ENCODE data around the gene JPH2.

JPH2 gene

GRCh38 chr20:44070139-44070900 is 116.7 kb downstream of the JPH2 start:
- no peaks in the 10 kb centered on the region for H3K36me3 Mint-ChIP-seq (ENCODE audit: low read depth)
- peaks cover 15% of the 10 kb centered on the region for H3K27me3 Mint-ChIP-seq (ENCODE audit: low read depth, poor library complexity)
- no peaks in the 10 kb centered on the region for H3K9me3 Mint-ChIP-seq
- DNase-seq: no peak
- no peak overlapping the region for H3K4me3 Mint-ChIP-seq
- H3K4me1 Mint-ChIP-seq: peaks cover 6% of the 10 kb centered on the region
- no peak for TF ChIP-seq CTCF (IDR thresholded peaks at IDR 0.05)
- H3K27ac Mint-ChIP-seq: no peak overlapping the region

- Mint-ChIP-seq H3K4me3 (no peak overlapping the region), H3K27ac (no peak overlapping the region), H3K4me1 (peaks cover 6% of the 10 kb centered on the region), H3K36me3 (ENCODE audit: low read depth) (no peaks in the 10 kb centered on the region), H3K9me3 (no peaks in the 10 kb centered on the region), H3K27me3 (ENCODE audit: low read depth, poor library complexity) (peaks cover 13% of the 10 kb centered on the region)
- no peak for DNase-seq
- no peak for TF ChIP-seq CTCF (IDR thresholded peaks at IDR 0.05)
Measured at GRCh38 chr20:44069203-44070011, 117.6 kb downstream of the JPH2 start.

GRCh38 chr20:44068316-44069201 is 118.4 kb downstream of the JPH2 start:
- Mint-ChIP-seq H3K27me3 (ENCODE audit: low read depth, poor library complexity) (peaks cover 13% of the 10 kb centered on the region), H3K4me3 (no peak overlapping the region), H3K36me3 (ENCODE audit: low read depth) (no peaks in the 10 kb centered on the region), H3K9me3 (no peaks in the 10 kb centered on the region), H3K27ac (no peak overlapping the region), H3K4me1 (peaks cover 6% of the 10 kb centered on the region)
- no peak for DNase-seq
- TF ChIP-seq CTCF (IDR thresholded peaks at IDR 0.05): no peak

GRCh38 chr20:44067650-44068081 is 119.3 kb downstream of the JPH2 start:
- Mint-ChIP-seq H3K4me1 (peaks cover 6% of the 10 kb centered on the region), H3K27ac (no peak overlapping the region), H3K9me3 (no peaks in the 10 kb centered on the region), H3K27me3 (ENCODE audit: low read depth, poor library complexity) (peaks cover 13% of the 10 kb centered on the region), H3K4me3 (no peak overlapping the region), H3K36me3 (ENCODE audit: low read depth) (no peaks in the 10 kb centered on the region)
- no peak for TF ChIP-seq CTCF (IDR thresholded peaks at IDR 0.05)
- no peak for DNase-seq

DNA sequence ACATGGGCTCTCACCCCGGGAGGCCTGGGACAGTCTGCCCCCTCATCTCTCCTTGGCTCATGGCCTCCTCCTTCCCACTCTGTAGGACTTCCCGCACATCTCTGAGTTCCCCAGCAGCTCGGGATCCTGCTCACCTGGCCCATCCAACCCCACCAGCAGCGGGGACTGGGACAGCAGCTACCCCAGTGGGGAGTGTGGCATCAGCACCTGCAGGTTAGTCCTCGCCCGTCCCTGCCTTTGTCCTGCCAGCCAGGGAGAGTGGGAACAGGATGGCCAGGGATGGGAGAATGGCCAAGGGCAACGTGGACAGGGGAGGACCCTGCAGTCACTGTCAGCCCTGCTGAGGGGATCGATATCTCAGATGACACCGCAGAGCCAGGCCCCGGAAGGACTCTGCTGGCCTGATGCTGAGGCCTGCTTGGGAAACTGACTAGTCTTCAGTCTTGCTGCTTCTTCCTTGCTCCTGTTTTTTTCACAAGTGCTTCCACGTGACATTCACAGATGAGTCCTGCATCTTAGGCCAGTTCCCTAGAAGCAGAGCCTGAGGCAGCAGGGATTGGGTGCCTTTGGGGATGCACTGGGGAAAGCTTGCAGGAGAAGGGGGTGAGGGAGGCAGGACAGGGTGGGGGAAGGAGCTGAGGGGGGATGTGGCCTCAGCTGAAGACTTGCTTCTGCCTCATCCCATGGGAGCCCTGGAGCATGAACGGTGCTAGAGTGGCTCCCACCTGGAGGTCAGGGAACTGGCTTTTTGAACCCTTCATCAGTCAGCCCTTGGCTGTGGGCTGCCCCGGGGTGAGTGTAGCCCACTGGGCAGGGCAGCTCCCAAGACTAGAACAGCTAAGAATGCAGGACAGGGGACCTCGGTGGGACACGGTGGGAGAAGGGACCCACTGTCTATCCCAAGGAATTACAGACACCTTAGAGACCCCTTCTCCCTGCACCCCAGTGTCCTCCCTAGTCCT is 120.1 kb downstream of the JPH2 start:
- Mint-ChIP-seq H3K27ac (no peak overlapping the region), H3K27me3 (ENCODE audit: low read depth, poor library complexity) (peaks cover 11% of the 10 kb centered on the region), H3K36me3 (ENCODE audit: low read depth) (no peaks in the 10 kb centered on the region), H3K4me3 (no peak overlapping the region), H3K9me3 (no peaks in the 10 kb centered on the region), H3K4me1 (peaks cover 2% of the 10 kb centered on the region)
- TF ChIP-seq CTCF (IDR thresholded peaks at IDR 0.05): no peak
- DNase-seq: no peak

Measured in nephron progenitor cell (in vitro differentiated cells).